HG02884 (cell line): ENCODE data around the gene PAWR.
A peak's percentile ranks its signal among the peaks of the same experiment; 100 is the strongest.

Source experiments
- ATAC-seq: cut with Tn5 transposase; IDR thresholded peaks from one replicate; pipeline ENCODE4 v1.9.1; 2021; ENCODE audit warnings: mild to moderate bottlenecking, moderate library complexity; ENCODE audit not compliant: unreplicated experiment

Gene PAWR

GRCh38 chr12:79690638-79691510 is at the start of gene PAWR:
Gene PAWR (minus strand): TSS chr12:79690964. CDS start chr12:79690244, 720 bp downstream.
- ATAC-seq, result peak; percentile 58

- peak; percentile 91 for ATAC-seq
These were observed 47.3 kb upstream of the PAWR start for GRCh38 chr12:79737875-79738718.

DNA sequence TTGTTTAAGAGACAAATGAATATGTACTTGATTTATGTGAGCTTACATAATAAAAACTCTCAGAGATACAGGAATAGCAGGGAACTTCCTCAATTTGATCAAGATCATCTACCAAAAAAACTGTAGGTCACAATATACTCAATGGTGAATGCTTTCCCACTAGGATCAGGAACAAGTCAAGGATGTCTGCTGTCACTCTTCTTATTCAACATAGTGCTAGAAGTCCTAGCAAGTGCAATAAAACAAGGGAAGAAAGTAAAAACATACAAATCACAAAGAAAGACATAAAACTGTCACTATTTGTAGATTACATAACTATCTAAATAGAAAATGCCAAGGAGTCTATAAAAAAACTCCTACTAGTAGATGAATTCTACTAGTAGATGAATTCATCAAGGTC is 41.9 kb upstream of the PAWR start:
- ATAC-seq, result no peak

- no peak for ATAC-seq
These were observed 35.2 kb upstream of the PAWR start for GRCh38 chr12:79725987-79726386.

- ATAC-seq, result no peak
These were observed 26.2 kb upstream of the PAWR start for GRCh38 chr12:79717006-79717405.

GRCh38 chr12:79715308-79715707 is 24.5 kb upstream of the PAWR start:
- ATAC-seq, result no peak

DNA sequence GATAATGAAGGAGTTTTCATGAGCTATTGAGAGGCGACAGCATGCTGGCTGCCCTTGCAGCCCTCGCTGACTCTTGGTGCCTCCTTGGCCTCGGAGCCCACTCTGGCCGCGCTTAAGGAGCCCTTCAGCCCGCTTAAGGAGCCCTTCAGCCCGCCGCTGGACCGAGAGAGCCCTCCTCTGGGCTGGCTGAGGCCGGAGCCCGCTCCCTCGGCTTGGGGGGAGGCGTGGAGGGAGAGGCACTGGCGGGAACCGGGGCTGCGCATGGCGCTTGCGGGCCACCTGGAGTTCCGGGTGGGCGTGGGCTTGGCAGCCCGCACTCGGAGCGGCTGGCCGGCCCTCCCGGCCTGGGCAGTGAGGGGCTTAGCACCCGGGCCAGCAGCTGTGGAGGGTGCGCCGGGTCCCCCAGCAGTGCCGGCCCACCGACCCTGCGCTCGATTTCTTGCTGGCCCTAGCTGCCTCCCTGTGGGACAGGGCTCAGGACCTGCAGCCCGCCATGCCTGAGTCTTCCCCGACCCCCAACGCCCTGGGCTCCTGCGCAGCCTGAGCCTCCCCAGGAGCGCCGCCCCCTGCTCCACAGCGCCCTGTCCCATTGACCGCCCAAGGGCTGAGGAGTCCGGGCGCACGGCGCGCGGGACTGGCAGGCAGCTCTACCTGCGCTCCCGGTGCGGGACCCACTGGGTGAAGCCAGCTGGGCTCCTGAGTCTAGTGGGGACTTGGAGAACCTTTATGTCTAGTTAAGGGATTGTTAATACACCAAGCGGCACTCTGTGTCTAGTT is 20.1 kb upstream of the PAWR start:
- no peak for ATAC-seq

DNA sequence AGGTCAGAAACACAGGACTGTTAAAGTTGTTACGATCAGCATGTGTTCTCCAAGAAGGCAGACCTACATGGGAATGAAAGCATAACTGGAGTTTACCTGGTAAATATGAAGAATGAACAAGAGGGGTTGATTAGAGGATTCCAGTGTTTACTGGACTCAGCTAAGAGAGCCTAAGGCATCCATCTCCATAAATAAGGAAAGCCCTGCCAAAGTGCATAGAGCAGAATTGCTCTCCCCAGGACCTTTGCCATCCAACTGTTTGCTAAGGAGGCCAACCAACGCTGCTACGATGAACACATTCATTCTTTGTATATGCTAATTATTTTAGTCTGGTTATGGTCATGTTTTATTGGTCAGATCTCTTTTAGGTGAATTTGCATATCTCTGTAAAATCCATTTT is 17.1 kb upstream of the PAWR start:
- no peak for ATAC-seq

DNA sequence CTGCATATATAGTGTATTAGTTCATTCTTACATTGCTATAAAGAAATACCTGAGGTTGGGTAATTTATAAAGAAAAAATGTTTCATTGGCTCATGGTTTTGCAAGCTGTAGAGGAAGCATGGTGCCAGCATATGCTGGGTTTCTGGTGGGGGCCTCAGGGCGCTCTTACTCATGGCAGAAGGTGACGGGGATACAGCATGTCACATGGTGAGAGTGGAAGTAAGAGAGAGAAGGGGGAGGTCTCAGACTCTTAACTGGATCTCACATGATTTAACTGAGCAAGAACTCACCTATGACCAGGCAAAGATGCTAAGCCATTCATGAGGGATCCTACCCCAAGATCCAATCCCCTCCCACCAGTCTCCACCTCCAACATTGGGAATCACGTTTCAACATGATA is 15.9 kb upstream of the PAWR start:
- no peak for ATAC-seq

GRCh38 chr12:79706156-79706555 is 15.4 kb upstream of the PAWR start:
- no peak for ATAC-seq

- ATAC-seq, result no peak
These were observed 8.2 kb upstream of the PAWR start for GRCh38 chr12:79698966-79699365.

DNA sequence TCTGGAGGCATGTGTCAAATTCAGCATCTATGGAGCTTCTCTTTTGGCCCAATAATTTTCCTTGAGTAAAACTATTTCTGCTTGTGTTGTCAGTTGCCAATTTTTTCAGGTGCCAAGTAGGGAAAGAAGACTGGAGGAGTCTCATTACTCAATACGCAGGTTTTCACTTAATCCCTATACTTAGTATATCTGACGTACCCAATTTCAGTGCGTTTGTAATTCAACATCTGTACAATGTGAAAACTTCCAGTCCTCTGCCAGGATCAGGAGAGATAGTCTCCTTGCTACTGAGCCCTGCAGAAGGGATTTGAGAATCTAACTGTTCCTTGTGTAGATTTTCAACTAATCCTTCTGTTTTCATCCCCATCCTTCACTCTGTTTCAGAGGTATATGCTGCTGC is 5.7 kb upstream of the PAWR start:
- ATAC-seq, result no peak

- no peak for ATAC-seq
These were observed 2.3 kb upstream of the PAWR start for GRCh38 chr12:79692860-79693577.

DNA sequence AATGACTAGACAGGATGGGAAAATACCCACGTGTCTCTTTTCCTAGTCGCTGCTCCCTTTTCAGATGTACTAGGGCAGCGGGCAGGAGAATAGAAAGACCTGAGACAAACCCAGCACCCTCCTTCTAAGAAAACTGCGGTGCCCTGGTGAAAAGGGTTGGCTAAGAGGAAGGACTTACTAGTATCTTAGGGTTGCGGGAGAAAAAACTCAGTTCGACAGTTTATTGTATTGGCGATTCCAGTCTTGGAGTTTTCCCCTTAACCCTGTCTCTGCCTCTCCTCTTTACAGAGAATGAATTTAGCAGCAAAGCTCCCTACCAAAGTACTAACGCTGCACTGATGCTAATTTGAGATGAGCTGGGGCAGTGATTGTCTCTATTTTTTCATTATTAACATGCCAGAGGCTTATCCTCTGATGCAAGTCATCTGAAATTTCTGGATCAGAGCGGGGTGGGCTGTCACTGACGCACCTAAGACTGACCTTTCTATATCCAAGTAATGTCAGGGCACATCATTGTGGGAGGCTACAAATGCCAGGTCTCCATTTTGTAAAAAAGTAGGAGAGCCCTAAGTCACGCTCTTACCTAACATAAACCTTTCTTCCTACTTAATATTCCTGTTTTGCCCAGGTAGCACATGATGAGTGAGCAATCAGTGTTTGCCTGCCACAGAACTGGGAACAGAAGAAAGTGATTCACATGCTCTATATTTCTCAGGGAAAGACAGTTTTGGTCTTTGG is 916 bp upstream of the PAWR start:
- ATAC-seq, result no peak

GRCh38 chr12:79690142-79690637 is 574 bp downstream of the PAWR start:
- peak; percentile 16 for ATAC-seq

GRCh38 chr12:79689477-79690141 is 1.2 kb downstream of the PAWR start:
- peak; percentile 17 for ATAC-seq

- ATAC-seq, result no peak
These were observed 1.7 kb downstream of the PAWR start for GRCh38 chr12:79689061-79689476.

DNA sequence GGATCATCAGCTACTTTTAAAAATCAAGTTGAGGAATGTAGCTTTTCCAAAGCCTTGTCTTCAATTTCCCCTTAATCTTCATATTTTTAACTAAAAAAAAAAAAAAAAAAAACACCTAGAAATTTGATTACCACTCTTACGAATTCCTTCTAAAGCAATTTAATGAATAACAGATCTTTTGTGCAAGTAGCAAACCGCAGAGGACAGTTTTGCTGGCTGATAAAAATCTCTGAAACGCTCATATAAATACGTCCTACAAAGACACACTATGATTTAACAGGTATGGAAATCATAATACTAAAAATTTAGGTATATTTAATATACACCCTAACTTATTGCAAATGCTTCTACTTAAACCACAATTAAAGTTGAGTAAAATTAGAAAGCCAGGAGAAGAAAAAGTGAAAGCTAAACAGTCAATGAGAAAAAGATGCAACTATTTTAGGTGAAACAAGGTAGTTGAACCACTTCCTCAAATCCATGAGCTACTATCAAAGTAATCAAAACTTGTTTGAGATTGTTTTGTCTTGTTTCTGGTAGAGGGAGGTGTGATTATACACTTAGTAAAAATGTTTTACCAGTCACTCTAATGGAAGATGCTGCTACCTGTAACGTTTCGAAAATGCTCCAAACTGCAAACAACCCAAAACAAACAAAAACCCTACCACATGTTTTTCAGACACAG is 2.2 kb downstream of the PAWR start:
- ATAC-seq, result no peak
